DMS153 treated with DMSO at 0.1 percent for 48 hours (cell line): ENCODE results near the gene PTPRD.

Source experiments
- DNase-seq: peaks from one replicate; lab custom pipeline; 2025; ENCODE audit not compliant: unreplicated experiment; lab: John Stamatoyannopoulos, UW

PTPRD gene

GRCh38 chr9:9223175-9223574 is 1389.6 kb downstream of the PTPRD start:
- no peak for DNase-seq

GRCh38 chr9:9222730-9223129 is 1390.1 kb downstream of the PTPRD start:
- no peak for DNase-seq

- DNase-seq = no peak
These were observed 1395.9 kb downstream of the PTPRD start for GRCh38 chr9:9216934-9217333.

GRCh38 chr9:9215050-9215449 is 1397.8 kb downstream of the PTPRD start:
- DNase-seq = no peak

- DNase-seq = no peak
These were observed 1398.7 kb downstream of the PTPRD start for GRCh38 chr9:9214066-9214465.

GRCh38 chr9:9212963-9213362 is 1399.8 kb downstream of the PTPRD start:
- no peak for DNase-seq

- no peak for DNase-seq
These were observed 1410.5 kb downstream of the PTPRD start for GRCh38 chr9:9202276-9202675.

DNA sequence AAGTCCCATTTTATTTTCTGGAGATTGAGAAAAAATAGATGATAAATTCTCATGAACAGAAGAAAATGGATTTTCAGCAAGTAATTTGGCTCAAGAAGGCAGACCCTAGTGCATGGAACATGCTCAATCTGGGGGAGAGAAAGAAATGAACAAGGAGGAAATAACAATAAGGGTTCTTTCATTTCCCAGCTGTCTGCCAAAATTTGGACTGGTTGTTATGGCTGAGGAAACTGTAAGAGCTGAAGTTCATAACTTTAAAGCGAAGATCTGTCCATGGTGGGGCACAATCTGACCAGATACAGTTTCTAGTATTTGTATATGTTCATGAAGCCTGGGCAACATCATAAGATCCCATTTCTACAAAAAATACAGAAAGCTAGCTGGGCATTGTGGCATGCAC is 1426.7 kb downstream of the PTPRD start:
- no peak for DNase-seq

DNA sequence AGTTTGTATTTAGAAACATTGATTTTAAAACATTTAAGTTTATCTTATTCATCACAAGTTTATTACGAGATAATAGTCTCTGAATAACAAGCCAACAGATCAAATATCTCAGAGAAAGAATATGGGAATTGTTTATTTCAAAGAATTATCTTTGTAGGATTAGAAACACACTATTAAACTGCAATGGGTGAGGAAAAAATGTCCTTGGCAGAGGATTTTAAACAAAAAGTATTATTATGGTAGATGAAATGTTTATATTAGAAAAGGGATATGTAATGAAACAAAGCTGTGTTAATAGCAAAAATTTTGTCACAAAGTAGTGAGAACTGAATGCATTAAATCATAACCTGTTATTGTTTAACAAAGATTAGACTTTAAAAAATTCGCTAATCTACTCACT is 1430.4 kb downstream of the PTPRD start:
- no peak for DNase-seq

- no peak for DNase-seq
These were observed 1435.7 kb downstream of the PTPRD start for GRCh38 chr9:9177081-9177480.

DNA sequence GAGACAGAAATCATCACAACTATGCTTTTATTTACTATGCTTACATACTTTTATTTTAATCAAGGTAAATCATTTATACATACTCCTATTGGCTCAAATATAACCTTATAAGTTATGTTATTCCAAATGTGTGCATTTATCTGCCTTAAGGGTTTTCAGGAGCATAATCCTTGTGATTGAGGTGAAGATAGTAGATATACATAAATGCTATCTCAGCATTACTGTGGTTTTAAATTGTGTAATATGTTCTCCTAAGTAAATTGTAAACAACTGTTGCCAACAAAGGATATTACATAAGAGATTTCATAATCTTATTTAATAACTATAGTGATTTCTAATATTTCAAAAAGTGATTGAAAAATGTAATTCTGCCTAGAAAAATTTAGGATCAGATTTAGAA is 1438.4 kb downstream of the PTPRD start:
- no peak for DNase-seq

DNA sequence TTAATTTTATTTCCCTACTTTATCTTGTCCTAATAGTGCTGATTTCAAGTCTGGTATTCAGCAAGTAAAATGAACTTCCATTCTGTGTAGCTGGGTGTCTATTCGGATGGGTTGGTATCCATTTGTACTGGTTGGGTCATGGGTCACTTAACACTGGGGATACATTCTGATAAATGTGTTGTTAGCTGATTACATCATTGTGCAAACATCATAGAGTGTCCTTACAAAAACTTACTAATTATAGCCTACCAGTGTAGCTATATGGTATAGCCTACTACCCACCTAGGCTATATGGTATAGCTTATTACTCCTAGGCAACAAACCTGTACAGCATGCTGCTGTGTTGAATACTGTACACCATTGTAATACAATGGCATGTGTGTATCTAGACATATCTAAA is 1439.5 kb downstream of the PTPRD start:
- DNase-seq = no peak

DNA sequence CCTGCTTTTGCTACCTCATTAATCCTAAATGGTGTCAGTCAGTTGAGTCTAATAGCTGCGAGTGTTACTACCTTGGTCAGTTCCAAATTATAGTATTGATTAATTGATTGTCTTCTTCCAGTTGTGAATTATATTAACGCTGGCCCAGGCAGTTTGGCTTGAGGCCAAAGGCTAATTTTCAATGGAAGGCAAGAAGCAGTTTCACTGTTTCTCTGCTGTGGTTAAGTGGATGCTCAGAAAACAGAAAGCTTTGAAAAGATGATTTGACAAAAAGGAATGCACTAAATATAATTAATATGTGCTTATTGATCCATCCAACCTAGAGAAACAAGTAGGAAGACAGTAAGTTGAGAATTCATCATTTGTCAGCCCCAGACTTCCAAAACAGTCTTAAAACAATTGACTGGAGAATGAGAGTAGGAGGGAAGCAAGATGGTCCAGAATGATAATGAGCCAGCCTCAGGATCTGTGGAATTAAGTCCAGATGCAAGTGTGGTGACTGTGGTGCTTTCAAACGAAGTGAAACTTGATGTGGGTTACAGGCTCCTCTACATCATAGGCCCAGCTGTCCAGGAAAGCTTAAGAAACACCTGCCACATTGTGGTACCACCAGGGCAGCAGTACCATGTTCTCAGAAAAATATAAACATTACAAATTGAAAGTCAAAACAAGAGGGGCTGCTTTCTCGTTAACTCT is 1442.2 kb downstream of the PTPRD start:
- DNase-seq = peak; percentile 16

- peak; percentile 43 for DNase-seq
These were observed 1470.8 kb downstream of the PTPRD start for GRCh38 chr9:9142001-9142400.

GRCh38 chr9:9133526-9133925 is 1479.3 kb downstream of the PTPRD start:
- no peak for DNase-seq

- no peak for DNase-seq
These were observed 1488.2 kb downstream of the PTPRD start for GRCh38 chr9:9124616-9125015.

DNA sequence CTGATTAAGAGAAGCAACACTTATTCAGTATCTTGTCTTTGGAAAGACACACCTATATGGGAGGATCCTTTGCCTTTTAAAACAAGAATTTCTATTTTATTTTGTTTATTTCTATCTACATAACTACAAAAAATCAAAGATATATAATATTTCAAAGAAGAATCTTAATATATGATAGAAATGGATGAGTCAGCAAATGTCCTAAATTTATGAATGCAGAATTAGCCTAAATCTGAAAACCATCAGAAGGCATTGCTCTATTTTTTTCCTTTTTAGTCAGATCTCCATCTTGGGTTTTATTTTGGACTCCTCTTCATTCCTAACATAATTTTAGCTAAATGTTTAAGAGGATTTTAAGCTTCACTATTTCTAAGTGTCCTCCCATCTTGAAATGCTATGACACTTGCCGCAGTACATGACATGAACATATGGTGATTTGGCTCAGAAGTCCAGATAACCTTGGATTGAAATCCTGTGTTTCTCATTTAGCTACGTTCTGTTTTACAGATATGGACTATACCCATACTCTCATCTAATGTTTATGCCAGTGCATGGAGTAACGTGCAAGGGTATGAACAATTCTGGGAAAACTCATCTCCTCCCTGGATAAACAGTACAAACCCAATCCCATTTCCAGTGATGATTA is 1490.4 kb downstream of the PTPRD start:
- DNase-seq = no peak

- DNase-seq = peak; percentile 32
These were observed 1494.9 kb downstream of the PTPRD start for GRCh38 chr9:9117866-9118265.

GRCh38 chr9:9112001-9112720 is 1500.6 kb downstream of the PTPRD start:
- DNase-seq = no peak

DNA sequence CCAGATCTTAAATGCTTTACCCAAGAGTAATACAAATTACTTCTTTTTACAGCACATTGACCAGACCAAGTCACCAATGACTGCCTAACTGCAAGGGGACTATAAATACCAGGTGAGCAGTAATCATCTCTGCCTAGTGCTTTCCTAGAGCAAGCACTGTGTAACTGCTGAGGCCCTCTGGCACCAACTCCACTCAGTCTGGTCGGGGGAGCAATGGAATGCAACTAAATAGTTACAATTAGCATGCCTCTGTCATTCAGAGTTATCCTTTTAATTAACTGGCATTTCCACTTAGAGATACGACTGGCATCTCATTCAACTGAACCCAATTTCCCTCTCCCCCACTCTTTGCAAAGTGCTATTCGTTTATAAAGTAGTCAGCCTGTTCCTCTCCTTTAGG is 1504.2 kb downstream of the PTPRD start:
- no peak for DNase-seq

- no peak for DNase-seq
These were observed 1510.5 kb downstream of the PTPRD start for GRCh38 chr9:9102295-9102694.

DNA sequence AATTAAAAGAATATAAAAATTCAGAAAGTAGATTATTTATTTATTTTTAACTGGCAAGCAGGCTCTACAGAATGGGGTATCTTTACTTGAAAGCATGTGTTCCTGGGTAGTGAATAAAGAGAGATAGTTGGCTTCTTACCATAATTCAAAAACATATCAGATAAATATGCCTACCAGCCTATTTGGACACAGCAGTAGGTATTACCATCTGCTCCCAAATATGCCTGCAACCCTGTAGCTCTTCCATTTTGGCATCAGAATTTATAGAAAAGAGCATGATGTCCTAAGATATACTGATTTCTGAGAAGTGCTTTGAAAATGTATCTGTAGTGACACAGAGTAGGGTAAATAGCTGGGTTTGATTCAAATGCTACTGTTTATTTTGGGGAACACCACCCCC is 1512.7 kb downstream of the PTPRD start:
- no peak for DNase-seq
